Upper lobe of left lung (tissue), 4 donors: ENCODE results near the gene AMY1C.

Experiments
- EP300 ChIP-seq, 4 donors: sonication (generic); formaldehyde crosslinking; IDR thresholded peaks; one replicate each; pipeline ENCODE4 v1.5.1; 2017; ENCODE audit warnings: antibody characterized with exemption in 4 of 4, control low read depth in 2 of 4
- POLR2A ChIP-seq, 4 donors: fragments of 450-650 bp; IDR thresholded peaks; one replicate each; pipeline ENCODE4 v1.5.1; 2016 to 2017; ENCODE audit warnings: antibody characterized with exemption in 4 of 4, mild to moderate bottlenecking in 2 of 4
- POLR2AphosphoS5 ChIP-seq, 2 donors: sonication (generic); formaldehyde crosslinking; IDR thresholded peaks; one replicate each; pipeline ENCODE4 v1.5.1; 2017; ENCODE audit warnings: antibody characterized with exemption in 2 of 2
- TF ChIP-seq, protein P1 (sequence below), 6 experiments: fragments of 450-650 bp in 4 of 6; fragments of 200-600 bp in 2 of 6; sonication (generic) in 2 of 6; IDR thresholded peaks; one replicate each; pipeline ENCODE4 v1.5.1; 2016 to 2019; ENCODE audit warnings: antibody characterized with exemption in 6 of 6

DNA sequence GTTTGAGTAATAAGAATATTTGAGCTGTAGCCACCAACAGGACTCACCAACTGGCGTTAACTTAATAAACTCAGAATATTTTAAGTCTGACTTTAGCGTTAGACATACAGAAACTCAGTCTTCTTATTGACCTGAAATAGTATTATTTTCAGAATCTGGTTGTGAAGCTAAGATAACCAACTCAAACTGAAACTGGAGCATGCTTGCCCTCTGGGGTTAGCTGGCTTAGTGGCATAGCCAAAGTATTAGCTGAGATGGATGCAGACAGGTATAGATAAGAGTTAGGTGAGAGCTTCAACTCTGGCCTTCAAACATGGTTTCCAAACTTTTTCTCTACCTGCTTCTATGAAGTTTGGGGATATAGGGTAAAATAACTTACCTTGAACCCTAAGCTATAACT is 40.5 kb downstream of the AMY1C start:
- TF ChIP-seq POLR2A (IDR thresholded peaks at IDR 0.05) (no peak), POLR2AphosphoS5 (IDR thresholded peaks at IDR 0.05) (no peak), EP300 (IDR thresholded peaks at IDR 0.05) (no peak)
- TF ChIP-seq, protein P1, sequence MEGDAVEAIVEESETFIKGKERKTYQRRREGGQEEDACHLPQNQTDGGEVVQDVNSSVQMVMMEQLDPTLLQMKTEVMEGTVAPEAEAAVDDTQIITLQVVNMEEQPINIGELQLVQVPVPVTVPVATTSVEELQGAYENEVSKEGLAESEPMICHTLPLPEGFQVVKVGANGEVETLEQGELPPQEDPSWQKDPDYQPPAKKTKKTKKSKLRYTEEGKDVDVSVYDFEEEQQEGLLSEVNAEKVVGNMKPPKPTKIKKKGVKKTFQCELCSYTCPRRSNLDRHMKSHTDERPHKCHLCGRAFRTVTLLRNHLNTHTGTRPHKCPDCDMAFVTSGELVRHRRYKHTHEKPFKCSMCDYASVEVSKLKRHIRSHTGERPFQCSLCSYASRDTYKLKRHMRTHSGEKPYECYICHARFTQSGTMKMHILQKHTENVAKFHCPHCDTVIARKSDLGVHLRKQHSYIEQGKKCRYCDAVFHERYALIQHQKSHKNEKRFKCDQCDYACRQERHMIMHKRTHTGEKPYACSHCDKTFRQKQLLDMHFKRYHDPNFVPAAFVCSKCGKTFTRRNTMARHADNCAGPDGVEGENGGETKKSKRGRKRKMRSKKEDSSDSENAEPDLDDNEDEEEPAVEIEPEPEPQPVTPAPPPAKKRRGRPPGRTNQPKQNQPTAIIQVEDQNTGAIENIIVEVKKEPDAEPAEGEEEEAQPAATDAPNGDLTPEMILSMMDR (IDR thresholded peaks at IDR 0.05) = no peak
